SK-N-SH (cell line): ENCODE measurements around the gene TLE1. TPM values are rescaled to one million over a fixed set of nuclear protein-coding genes. Genes with fewer than 3 reads are reported as not detected.

Experiments used
- CTCF ChIA-PET: fragments of 300-600, 350-600 bp; formaldehyde crosslinking; extraction: SDS; loops from one replicate; lab custom pipeline; 2021; lab: Yijun Ruan, JAX
- POLR2A ChIA-PET: fragments of 350-600 bp; sonication (Branson Sonifier 250); formaldehyde crosslinking; extraction: SDS; loops from one replicate; lab custom pipeline; 2020; ENCODE audit warnings: antibody characterized with exemption, inconsistent platforms; lab: Yijun Ruan, JAX
- DNase-seq: peaks from one replicate; pipeline ENCODE4 v3.0.0; 2012
- H2AFZ ChIP-seq: fragments of 200-600 bp; sonication (generic); 2 replicates; pipeline ENCODE4 v1.8.1; 2016; ENCODE audit warnings: antibody characterized with exemption, mild to moderate bottlenecking, low read depth
- H3F3A ChIP-seq: fragments of 200-600 bp; sonication (generic); replicated peaks from 2 replicates; pipeline ENCODE3; 2016; ENCODE audit warnings: antibody characterized with exemption, mild to moderate bottlenecking; ENCODE audit not compliant: insufficient read depth
- H3K27ac ChIP-seq, 2 experiments: fragments of 200-500 bp in 1 of 2; fragments of 200-600 bp in 1 of 2; sonication (Bioruptor generic) in 1 of 2; sonication (generic), shearing (Covaris generic) in 1 of 2; 2 replicates each; pipeline versions ENCODE4 v1.5.1 to v1.6.1; 2014 to 2016; ENCODE audit warnings: low read depth in 2 of 2, inconsistent platforms in 1 of 2, low read length in 1 of 2, mild to moderate bottlenecking in 1 of 2, mixed read lengths in 1 of 2
- H3K27me3 ChIP-seq: fragments of 200-600 bp; sonication (generic), shearing (Covaris generic); 2 replicates; pipeline ENCODE4 v1.6.1; 2016; ENCODE audit warnings: mixed run types; ENCODE audit not compliant: insufficient read depth
- H3K36me3 ChIP-seq, 2 experiments: fragments of 200-500 bp in 1 of 2; fragments of 200-600 bp in 1 of 2; sonication (Bioruptor generic) in 1 of 2; sonication (generic) in 1 of 2; replicated peaks in 1 of 2; 2 replicates each; pipeline versions ENCODE3 to v1.5.1; 2014 to 2016; ENCODE audit warnings: low read length in 1 of 2, mild to moderate bottlenecking in 1 of 2; ENCODE audit not compliant: insufficient read depth in 2 of 2, control insufficient read depth in 1 of 2
- H3K4me1 ChIP-seq, 2 experiments: fragments of 200-500 bp in 1 of 2; fragments of 200-600 bp in 1 of 2; sonication (Bioruptor generic) in 1 of 2; sonication (generic), shearing (Covaris generic) in 1 of 2; 2 replicates each; pipeline versions ENCODE4 v1.5.1 to v1.6.1; 2014 to 2016; ENCODE audit warnings: low read depth in 1 of 2, low read length in 1 of 2, mixed run types in 1 of 2; ENCODE audit not compliant: insufficient read depth in 2 of 2, control insufficient read depth in 1 of 2
- H3K4me2 ChIP-seq: fragments of 200-600 bp; sonication (generic), shearing (Covaris generic); 2 replicates; pipeline ENCODE4 v1.6.1; 2017; ENCODE audit warnings: mixed run types
- H3K4me3 ChIP-seq, 2 experiments: fragments of 200-500 bp in 1 of 2; fragments of 200-600 bp in 1 of 2; sonication (Bioruptor generic) in 1 of 2; sonication (generic), shearing (Covaris generic) in 1 of 2; 2 replicates each; pipeline versions ENCODE4 v1.5.1 to v1.8.1; 2014 to 2016; ENCODE audit warnings: low read depth in 2 of 2, inconsistent platforms in 1 of 2, low read length in 1 of 2, mild to moderate bottlenecking in 1 of 2, mixed read lengths in 1 of 2, moderate library complexity in 1 of 2
- H3K79me2 ChIP-seq: fragments of 200-600 bp; sonication (generic); 2 replicates; pipeline ENCODE4 v1.8.1; 2017; ENCODE audit warnings: mild to moderate bottlenecking; ENCODE audit not compliant: insufficient read depth
- H3K9ac ChIP-seq: fragments of 200-600 bp; sonication (generic); 2 replicates; pipeline ENCODE4 v1.6.1; 2017; ENCODE audit warnings: mixed run types
- H3K9me2 ChIP-seq: fragments of 200-600 bp; sonication (generic); 2 replicates; pipeline ENCODE4 v1.6.1; 2017; ENCODE audit warnings: mixed run types
- H3K9me3 ChIP-seq: fragments of 200-600 bp; sonication (generic); 2 replicates; pipeline ENCODE4 v1.6.1; 2017; ENCODE audit warnings: mixed run types, mild to moderate bottlenecking, moderate library complexity
- H4K20me1 ChIP-seq: fragments of 200-600 bp; sonication (generic); 2 replicates; pipeline ENCODE4 v1.6.1; 2017; ENCODE audit warnings: mild to moderate bottlenecking, mixed run types; ENCODE audit not compliant: insufficient read depth
- CHD2 ChIP-seq: fragments of 150-350 bp; IDR thresholded peaks from 2 replicates; pipeline ENCODE4 v1.6.1; 2018; ENCODE audit warnings: low read length; ENCODE audit not compliant: partially characterized antibody
- EP300 ChIP-seq, 2 experiments: IDR thresholded peaks; 2 replicates each; pipeline versions ENCODE4 v1.4.0 to v1.6.1; 2012; ENCODE audit warnings: borderline replicate concordance in 1 of 2, low read depth in 1 of 2, low read length in 1 of 2
- EZH2phosphoT487 ChIP-seq: fragments of 200-600 bp; sonication (generic); IDR thresholded peaks from 2 replicates; pipeline ENCODE4 v1.6.1; 2017; ENCODE audit warnings: low read depth, mixed run types, mild to moderate bottlenecking, antibody characterized with exemption, moderate library complexity, borderline replicate concordance
- FOSL2 ChIP-seq: IDR thresholded peaks from 2 replicates; pipeline ENCODE4 v1.4.0; 2012; ENCODE audit warnings: low read depth, mild to moderate bottlenecking, moderate library complexity, borderline replicate concordance
- FOXM1 ChIP-seq: IDR thresholded peaks from 2 replicates; pipeline ENCODE4 v1.4.0; 2012; ENCODE audit warnings: low read depth, mild to moderate bottlenecking
- GABPA ChIP-seq: IDR thresholded peaks from 2 replicates; pipeline ENCODE4 v1.4.0; 2012; ENCODE audit warnings: low read depth, mild to moderate bottlenecking
- IRF3 ChIP-seq: fragments of 150-350 bp; IDR thresholded peaks from 2 replicates; pipeline ENCODE4 v1.6.1; 2016; ENCODE audit warnings: mild to moderate bottlenecking, low read depth, low read length
- JUND ChIP-seq: IDR thresholded peaks from 2 replicates; pipeline ENCODE4 v1.4.0; 2012
- MAX ChIP-seq: IDR thresholded peaks from 2 replicates; pipeline ENCODE4 v1.4.0; 2012; ENCODE audit warnings: low read depth
- MEF2A ChIP-seq: IDR thresholded peaks from 2 replicates; pipeline ENCODE4 v1.4.0; 2012; ENCODE audit warnings: low read depth, borderline replicate concordance
- NRF1 ChIP-seq: IDR thresholded peaks from 2 replicates; pipeline ENCODE4 v1.6.1; 2012; ENCODE audit warnings: low read depth, mild to moderate bottlenecking, low read length
- POLR2AphosphoS5 ChIP-seq: IDR thresholded peaks from 2 replicates; pipeline ENCODE4 v1.6.1; 2012; ENCODE audit warnings: low read depth, low read length
- RAD21 ChIP-seq: IDR thresholded peaks from 2 replicates; pipeline ENCODE4 v1.6.1; 2012; ENCODE audit warnings: mild to moderate bottlenecking, low read length
- RCOR1 ChIP-seq: fragments of 150-350 bp; IDR thresholded peaks from 2 replicates; pipeline ENCODE4 v1.6.1; 2017; ENCODE audit warnings: antibody characterized with exemption, low read length
- RXRA ChIP-seq: IDR thresholded peaks from 2 replicates; pipeline ENCODE4 v1.4.0; 2012; ENCODE audit warnings: low read depth, mild to moderate bottlenecking, borderline replicate concordance
- SMC3 ChIP-seq: IDR thresholded peaks from 2 replicates; pipeline ENCODE4 v1.6.1; 2012; ENCODE audit warnings: low read depth, low read length, improper control_type of control experiment
- TCF12 ChIP-seq: IDR thresholded peaks from 2 replicates; pipeline ENCODE4 v1.4.0; 2012
- USF2 ChIP-seq: fragments of 150-350 bp; IDR thresholded peaks from 2 replicates; pipeline ENCODE4 v1.6.1; 2017; ENCODE audit warnings: antibody characterized with exemption, low read length, low read depth, borderline replicate concordance
- WGBS: methylation state at CpG from one replicate; pipeline ENCODE4 v1.1.6; 2017; ENCODE audit warnings: low lambda C conversion rate; 5-methylcytosine and 5-hydroxymethylcytosine counted together
- polyA plus RNA-seq, 3 experiments: library from polyadenylated mRNA; depleted of rRNA; stranded (reverse); fragments of >200 nt; gene quantifications; 2 replicates each; pipeline ENCODE4 v1.2.3, GENCODE V29; 2012
- TF ChIP-seq, protein P1 (sequence below): IDR thresholded peaks from 2 replicates; pipeline ENCODE4; 2012
- TF ChIP-seq, protein P2 (sequence below): fragments of 200-600 bp; sonication (generic); IDR thresholded peaks from 2 replicates; pipeline ENCODE4 v1.6.1; 2017; ENCODE audit warnings: antibody characterized with exemption, mild to moderate bottlenecking, moderate library complexity

The TLE1 gene
- polyA plus RNA-seq, 1 of the 3 experiments (the other 2 are of a cell fraction), result 33.0 TPM

DNA sequence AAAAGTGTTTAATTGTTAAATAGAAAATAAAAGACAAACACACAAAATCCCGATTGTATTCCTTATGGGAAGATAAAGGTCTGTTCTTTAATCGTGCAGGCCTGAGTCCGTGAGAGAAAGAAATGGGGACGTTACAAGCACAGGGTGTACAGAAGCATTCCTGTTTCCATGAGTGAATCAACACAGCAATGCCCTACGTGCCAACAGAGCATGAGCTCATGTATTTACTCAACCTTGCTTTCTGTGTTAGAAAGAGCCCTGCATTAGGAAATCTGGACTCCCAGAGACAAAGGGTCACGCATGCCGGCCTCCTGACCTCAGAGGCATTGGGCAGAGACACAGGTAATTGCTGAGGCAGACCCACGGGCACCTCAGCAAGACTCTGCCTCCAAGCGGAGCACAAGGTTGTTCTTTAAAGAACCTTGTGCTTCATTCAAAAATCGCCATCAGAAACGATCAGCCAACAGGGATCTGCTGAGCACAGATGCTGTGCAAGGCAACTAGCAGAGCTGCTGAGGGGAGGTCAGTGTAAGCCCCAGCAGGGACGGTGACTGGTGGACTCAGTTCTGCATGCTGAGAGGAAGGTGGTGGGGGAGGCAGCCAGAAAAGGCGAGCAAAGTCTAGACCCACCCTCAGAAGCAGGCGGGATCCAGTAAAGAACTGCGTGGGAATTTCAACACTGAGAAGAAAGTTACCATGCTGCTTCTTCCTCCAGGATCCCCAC is 101.0 kb downstream of the TLE1 start:
- H3F3A ChIP-seq, result no peaks in the 10 kb centered on the region
- no peak for TF ChIP-seq FOSL2
- TF ChIP-seq, protein P1, sequence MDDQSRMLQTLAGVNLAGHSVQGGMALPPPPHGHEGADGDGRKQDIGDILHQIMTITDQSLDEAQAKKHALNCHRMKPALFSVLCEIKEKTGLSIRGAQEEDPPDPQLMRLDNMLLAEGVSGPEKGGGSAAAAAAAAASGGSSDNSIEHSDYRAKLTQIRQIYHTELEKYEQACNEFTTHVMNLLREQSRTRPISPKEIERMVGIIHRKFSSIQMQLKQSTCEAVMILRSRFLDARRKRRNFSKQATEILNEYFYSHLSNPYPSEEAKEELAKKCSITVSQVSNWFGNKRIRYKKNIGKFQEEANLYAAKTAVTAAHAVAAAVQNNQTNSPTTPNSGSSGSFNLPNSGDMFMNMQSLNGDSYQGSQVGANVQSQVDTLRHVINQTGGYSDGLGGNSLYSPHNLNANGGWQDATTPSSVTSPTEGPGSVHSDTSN, result no peak
- TF ChIP-seq, protein P2, sequence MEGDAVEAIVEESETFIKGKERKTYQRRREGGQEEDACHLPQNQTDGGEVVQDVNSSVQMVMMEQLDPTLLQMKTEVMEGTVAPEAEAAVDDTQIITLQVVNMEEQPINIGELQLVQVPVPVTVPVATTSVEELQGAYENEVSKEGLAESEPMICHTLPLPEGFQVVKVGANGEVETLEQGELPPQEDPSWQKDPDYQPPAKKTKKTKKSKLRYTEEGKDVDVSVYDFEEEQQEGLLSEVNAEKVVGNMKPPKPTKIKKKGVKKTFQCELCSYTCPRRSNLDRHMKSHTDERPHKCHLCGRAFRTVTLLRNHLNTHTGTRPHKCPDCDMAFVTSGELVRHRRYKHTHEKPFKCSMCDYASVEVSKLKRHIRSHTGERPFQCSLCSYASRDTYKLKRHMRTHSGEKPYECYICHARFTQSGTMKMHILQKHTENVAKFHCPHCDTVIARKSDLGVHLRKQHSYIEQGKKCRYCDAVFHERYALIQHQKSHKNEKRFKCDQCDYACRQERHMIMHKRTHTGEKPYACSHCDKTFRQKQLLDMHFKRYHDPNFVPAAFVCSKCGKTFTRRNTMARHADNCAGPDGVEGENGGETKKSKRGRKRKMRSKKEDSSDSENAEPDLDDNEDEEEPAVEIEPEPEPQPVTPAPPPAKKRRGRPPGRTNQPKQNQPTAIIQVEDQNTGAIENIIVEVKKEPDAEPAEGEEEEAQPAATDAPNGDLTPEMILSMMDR, result no peak
- TF ChIP-seq POLR2AphosphoS5, result no peak
- TF ChIP-seq CHD2, result no peak
- no peak for TF ChIP-seq EZH2phosphoT487
- TF ChIP-seq USF2, result no peak
- TF ChIP-seq JUND, result no peak
- TF ChIP-seq MEF2A, result no peak
- no peak for TF ChIP-seq RCOR1
- TF ChIP-seq EP300 (IDR thresholded peaks at IDR 0.05; ENCODE audit: borderline replicate concordance in 1 of 2, low read depth in 1 of 2, low read length in 1 of 2), result no peak
- no peak for TF ChIP-seq SMC3
- no peak for TF ChIP-seq MAX
- TF ChIP-seq FOXM1, result no peak
- TF ChIP-seq NRF1, result no peak
- no peak for TF ChIP-seq RXRA
- no peak for TF ChIP-seq TCF12
- TF ChIP-seq IRF3, result no peak
- no peak for TF ChIP-seq GABPA
- no peak for TF ChIP-seq RAD21
- ChIA-PET CTCF (interaction anchor here (1.0 kb wide), 1 partner anchor 12 kb away, joined by 3 read pairs; no protein-coding TSS in a partner anchor), POLR2A (no interaction called here)
- WGBS, result 88% methylated on average over 14 of the region's 15 CpGs
- no peaks in the 10 kb centered on the region for H3K79me2 ChIP-seq
- H3K27ac ChIP-seq, result no peak overlapping the region
- no peaks in the 10 kb centered on the region for H3K9me3 ChIP-seq
- no peak overlapping the region for H3K4me2 ChIP-seq
- H3K4me3 ChIP-seq, result no peak overlapping the region
- H3K9ac ChIP-seq, result no peak overlapping the region
- no peak for DNase-seq
- no peaks in the 10 kb centered on the region for H4K20me1 ChIP-seq
- peaks cover 0 to 11% of the 10 kb centered on the region in 2 experiments; a peak in 2 of 4 replicates for H3K4me1 ChIP-seq
- H3K36me3 ChIP-seq, result peaks cover 11 to 37% of the 10 kb centered on the region in 2 experiments
- no peaks in the 10 kb centered on the region for H3K9me2 ChIP-seq
- H3K27me3 ChIP-seq, result no peaks in the 10 kb centered on the region
- H2AFZ ChIP-seq, result no peak overlapping the region
